NT2/D1 (cell line): Measurements from ENCODE around the gene BNC2.
A peak's percentile ranks its signal among the peaks of the same experiment; 100 is the strongest.

Experiments used
- DNase-seq: peaks from one replicate; pipeline ENCODE4 v3.0.0-alpha.2; 2011; ENCODE audit warnings: low read depth, low spot score
- H3K27me3 ChIP-seq: 2 replicates; pipeline ENCODE4 v1.6.0; 2011; ENCODE audit warnings: mild to moderate bottlenecking; ENCODE audit not compliant: insufficient read length, insufficient read depth
- H3K36me3 ChIP-seq: 2 replicates; pipeline ENCODE4 v1.6.1; 2011; ENCODE audit warnings: mild to moderate bottlenecking, low read length, mixed read lengths; ENCODE audit not compliant: insufficient read depth, insufficient read length
- H3K4me1 ChIP-seq: 2 replicates; pipeline ENCODE4 v1.5.1; 2011; ENCODE audit not compliant: insufficient read depth, insufficient read length
- H3K4me3 ChIP-seq: 2 replicates; pipeline ENCODE4 v1.5.1; 2011; ENCODE audit warnings: low read depth; ENCODE audit not compliant: insufficient read length
- H3K9ac ChIP-seq: 2 replicates; pipeline ENCODE4 v1.6.0; 2011; ENCODE audit warnings: low read depth; ENCODE audit not compliant: insufficient read length
- H3K9me3 ChIP-seq: 2 replicates; pipeline ENCODE4 v1.5.1; 2011; ENCODE audit warnings: mild to moderate bottlenecking, low read length; ENCODE audit not compliant: insufficient read depth
- SUZ12 ChIP-seq: IDR thresholded peaks from 2 replicates; pipeline ENCODE4 v1.6.1; 2011; ENCODE audit not compliant: insufficient read length, insufficient read depth; ENCODE audit errors: extremely low read depth
- YY1 ChIP-seq: IDR thresholded peaks from 2 replicates; pipeline ENCODE4 v1.6.1; 2011; ENCODE audit not compliant: insufficient read length, insufficient read depth
- ZNF274 ChIP-seq: IDR thresholded peaks from 2 replicates; pipeline ENCODE4 v1.6.1; 2011; ENCODE audit warnings: mild to moderate bottlenecking, low read depth, low read length

The BNC2 gene

GRCh38 chr9:16712787-16713186 is 157.7 kb downstream of the BNC2 start:
- Histone ChIP-seq H3K9me3 (no peaks in the 10 kb centered on the region), H3K4me1 (no peaks in the 10 kb centered on the region), H3K27me3 (no peaks in the 10 kb centered on the region), H3K4me3 (no peak overlapping the region), H3K36me3 (no peaks in the 10 kb centered on the region), H3K9ac (no peak overlapping the region)
- TF ChIP-seq ZNF274 (no peak), SUZ12 (no peak), YY1 (no peak)
- no peak for DNase-seq

GRCh38 chr9:16710888-16711287 is 159.6 kb downstream of the BNC2 start:
- Histone ChIP-seq H3K36me3 (no peaks in the 10 kb centered on the region), H3K9me3 (no peaks in the 10 kb centered on the region), H3K4me1 (no peaks in the 10 kb centered on the region), H3K27me3 (no peaks in the 10 kb centered on the region), H3K4me3 (no peak overlapping the region), H3K9ac (no peak overlapping the region)
- DNase-seq, result no peak
- TF ChIP-seq YY1 (no peak), SUZ12 (no peak), ZNF274 (no peak)

- H3K27me3 ChIP-seq, result no peaks in the 10 kb centered on the region
- no peak overlapping the region for H3K9ac ChIP-seq
- H3K36me3 ChIP-seq, result no peaks in the 10 kb centered on the region
- no peaks in the 10 kb centered on the region for H3K9me3 ChIP-seq
- no peaks in the 10 kb centered on the region for H3K4me1 ChIP-seq
- no peak for DNase-seq
- no peak overlapping the region for H3K4me3 ChIP-seq
- no peak for TF ChIP-seq SUZ12
- no peak for TF ChIP-seq YY1
- no peak for TF ChIP-seq ZNF274
Observed at GRCh38 chr9:16709924-16710323, 160.5 kb downstream of the BNC2 start.

GRCh38 chr9:16708656-16709435 is 161.6 kb downstream of the BNC2 start:
- H3K36me3 ChIP-seq, result no peaks in the 10 kb centered on the region
- TF ChIP-seq SUZ12 (no peak), YY1 (no peak), ZNF274 (no peak)
- peak; percentile 54 for DNase-seq
- H3K9ac ChIP-seq, result peak overlapping the region; percentile 1
- H3K9me3 ChIP-seq, result no peaks in the 10 kb centered on the region
- H3K4me1 ChIP-seq, result no peaks in the 10 kb centered on the region
- H3K27me3 ChIP-seq, result no peaks in the 10 kb centered on the region
- peak overlapping the region; percentile 5 for H3K4me3 ChIP-seq

- Histone ChIP-seq H3K27me3 (no peaks in the 10 kb centered on the region), H3K4me3 (no peak overlapping the region), H3K36me3 (no peaks in the 10 kb centered on the region), H3K4me1 (no peaks in the 10 kb centered on the region), H3K9ac (peak overlapping the region; percentile 24), H3K9me3 (no peaks in the 10 kb centered on the region)
- TF ChIP-seq ZNF274, result no peak
- no peak for TF ChIP-seq SUZ12
- TF ChIP-seq YY1, result no peak
- DNase-seq, result peak; percentile 88
Observed at GRCh38 chr9:16705111-16705604, 165.3 kb downstream of the BNC2 start.

- TF ChIP-seq YY1 (no peak), ZNF274 (no peak), SUZ12 (no peak)
- no peaks in the 10 kb centered on the region for H3K27me3 ChIP-seq
- peak; percentile 55 for DNase-seq
- H3K36me3 ChIP-seq, result no peaks in the 10 kb centered on the region
- H3K4me3 ChIP-seq, result no peak overlapping the region
- H3K9me3 ChIP-seq, result no peaks in the 10 kb centered on the region
- H3K9ac ChIP-seq, result peak overlapping the region; percentile 23
- no peaks in the 10 kb centered on the region for H3K4me1 ChIP-seq
Observed at GRCh38 chr9:16704116-16705110, 166.1 kb downstream of the BNC2 start.
